Trophoblast cell (in vitro differentiated cells and primary cell): ENCODE results near the gene OR1F1.

Source experiments
- DNase-seq, 2 donors: peaks; one replicate each; pipeline ENCODE4 v3.0.0-alpha.2; 2016
- H2AFZ ChIP-seq: 2 replicates; pipeline ENCODE4 v1.6.1; 2013; ENCODE audit warnings: low read length, moderate library complexity, mild to moderate bottlenecking; ENCODE audit not compliant: insufficient read depth, poor library complexity
- H2AK5ac ChIP-seq: 2 replicates; pipeline ENCODE4 v1.6.1; 2013; ENCODE audit warnings: mild to moderate bottlenecking, low read length
- H2BK120ac ChIP-seq: 2 replicates; pipeline ENCODE4 v1.6.1; 2013; ENCODE audit warnings: low read length, mild to moderate bottlenecking, moderate library complexity; ENCODE audit not compliant: insufficient read depth, poor library complexity
- H2BK12ac ChIP-seq: 2 replicates; pipeline ENCODE4 v1.6.1; 2013; ENCODE audit warnings: mild to moderate bottlenecking, low read length, moderate library complexity
- H2BK5ac ChIP-seq: 2 replicates; pipeline ENCODE4 v1.6.1; 2013; ENCODE audit warnings: low read length, low read depth, moderate library complexity, mild to moderate bottlenecking; ENCODE audit not compliant: poor library complexity
- H3K14ac ChIP-seq: 2 replicates; pipeline ENCODE4 v1.6.1; 2013; ENCODE audit warnings: mild to moderate bottlenecking, low read length
- H3K18ac ChIP-seq: 2 replicates; pipeline ENCODE4 v1.6.1; 2013; ENCODE audit warnings: mild to moderate bottlenecking, low read length
- H3K23ac ChIP-seq: 2 replicates; pipeline ENCODE4 v1.6.1; 2013; ENCODE audit warnings: low read length
- H3K27ac ChIP-seq: 2 replicates; pipeline ENCODE4 v1.5.1; 2013; ENCODE audit warnings: low read depth, mild to moderate bottlenecking, inconsistent platforms, low read length, moderate library complexity
- H3K27me3 ChIP-seq: 2 replicates; pipeline ENCODE4 v1.6.1; 2013; ENCODE audit warnings: inconsistent platforms, mild to moderate bottlenecking, low read length, moderate library complexity; ENCODE audit not compliant: insufficient read depth
- H3K36me3 ChIP-seq, 2 experiments: 1 replicate in 1 of 2; 2 replicates in 1 of 2; pipeline ENCODE4 v1.6.1; 2013; ENCODE audit warnings: low read length in 2 of 2, mild to moderate bottlenecking in 2 of 2, moderate library complexity in 1 of 2; ENCODE audit not compliant: insufficient read depth in 2 of 2, control insufficient read depth in 1 of 2
- H3K4ac ChIP-seq: 2 replicates; pipeline ENCODE4 v1.6.1; 2013; ENCODE audit warnings: low read depth, mild to moderate bottlenecking, low read length, moderate library complexity
- H3K4me1 ChIP-seq, 2 experiments: 1 replicate in 1 of 2; 2 replicates in 1 of 2; pipeline ENCODE4 v1.6.1; 2013; ENCODE audit warnings: low read length in 2 of 2, mild to moderate bottlenecking in 2 of 2, moderate library complexity in 1 of 2; ENCODE audit not compliant: insufficient read depth in 2 of 2, control insufficient read depth in 1 of 2
- H3K4me2 ChIP-seq: 2 replicates; pipeline ENCODE4 v1.6.1; 2013; ENCODE audit warnings: inconsistent platforms, mild to moderate bottlenecking, low read length, moderate library complexity
- H3K4me3 ChIP-seq: 2 replicates; pipeline ENCODE4 v1.5.1; 2013; ENCODE audit warnings: mild to moderate bottlenecking, low read depth, low read length, inconsistent platforms
- H3K79me1 ChIP-seq: one replicate; pipeline ENCODE4 v1.6.1; 2013; ENCODE audit warnings: low read length
- H3K79me2 ChIP-seq: 2 replicates; pipeline ENCODE4 v1.6.1; 2013; ENCODE audit warnings: low read length, mild to moderate bottlenecking; ENCODE audit not compliant: control insufficient read depth, insufficient read depth, poor library complexity
- H3K9ac ChIP-seq: 2 replicates; pipeline ENCODE4 v1.6.1; 2013; ENCODE audit warnings: mild to moderate bottlenecking, low read length
- H3K9me3 ChIP-seq: 2 replicates; pipeline ENCODE4 v1.6.1; 2013; ENCODE audit warnings: low read depth, mild to moderate bottlenecking, control low read depth, inconsistent platforms, low read length; ENCODE audit not compliant: insufficient read depth
- H4K12ac ChIP-seq: 2 replicates; pipeline ENCODE4 v1.6.1; 2013; ENCODE audit warnings: low read depth, mild to moderate bottlenecking, low read length, moderate library complexity
- H4K8ac ChIP-seq: 2 replicates; pipeline ENCODE4 v1.6.1; 2013; ENCODE audit warnings: low read depth, mild to moderate bottlenecking, low read length, moderate library complexity
- H4K91ac ChIP-seq: one replicate; pipeline ENCODE4 v1.6.1; 2013; ENCODE audit warnings: low read depth, mild to moderate bottlenecking, low read length, moderate library complexity
- WGBS: extraction: QIAGEN DNeasy Blood & Tissue Kit; methylation state at CpG from one replicate; pipeline ENCODE4 v1.1.7; 2013; ENCODE audit warnings: missing lambda C conversion rate; ENCODE audit not compliant: insufficient read length, insufficient coverage; ENCODE audit errors: extremely low coverage; 5-methylcytosine and 5-hydroxymethylcytosine counted together

OR1F1 gene

GRCh38 chr16:3254309-3254708 is 66.3 kb downstream of the OR1F1 start:
- Histone ChIP-seq H3K27ac (no peak overlapping the region), H4K91ac (no peak overlapping the region), H3K4me1 (no peaks in the 10 kb centered on the region), H3K79me1 (no peaks in the 10 kb centered on the region), H2BK120ac (no peak overlapping the region), H3K27me3 (no peaks in the 10 kb centered on the region), H3K4ac (no peak overlapping the region), H3K4me2 (no peak overlapping the region), H3K9ac (no peak overlapping the region), H2AFZ (no peak overlapping the region), H3K79me2 (no peaks in the 10 kb centered on the region), H3K18ac (no peak overlapping the region), H3K14ac (no peak overlapping the region), H4K8ac (no peak overlapping the region), H3K9me3 (peaks cover 43% of the 10 kb centered on the region), H4K12ac (no peak overlapping the region), H3K4me3 (no peak overlapping the region), H3K23ac (no peak overlapping the region), H2BK5ac (no peak overlapping the region), H2AK5ac (no peak overlapping the region), H2BK12ac (no peak overlapping the region), H3K36me3 (no peaks in the 10 kb centered on the region)
- WGBS: no CpG with 5 or more reads among the region's 35 CpGs
- DNase-seq: no peak
